Transverse colon (tissue), 4 donors: ENCODE results near the gene POLD1. TPM values are rescaled to one million over a fixed set of nuclear protein-coding genes. Genes with fewer than 3 reads are reported as not detected.
"Not testable (repeated sequence)": the region's sequence is repeated elsewhere in the genome, so short reads cannot be mapped to it uniquely, and the experiment has no call there.

Experiments
- DNase-seq: peaks from one replicate; pipeline ENCODE4 v3.0.0-alpha.2; 2019
- H3K27ac ChIP-seq, 4 donors: fragments of 200-600 bp; sonication (generic); 2 replicates each; pipeline ENCODE4 v1.5.1; 2016 to 2018; ENCODE audit warnings: inconsistent platforms in 4 of 4
- H3K27me3 ChIP-seq: fragments of 200-600 bp; sonication (generic); 2 replicates; pipeline ENCODE4 v1.5.1; 2017; ENCODE audit warnings: inconsistent platforms
- H3K36me3 ChIP-seq, 4 donors: fragments of 200-600 bp; sonication (generic); 2 replicates each; pipeline ENCODE4 v1.5.1; 2017 to 2019; ENCODE audit warnings: inconsistent platforms in 4 of 4
- H3K4me1 ChIP-seq, 4 donors: fragments of 200-600 bp; sonication (generic); 2 replicates each; pipeline ENCODE4 v1.5.1; 2017 to 2020; ENCODE audit warnings: inconsistent platforms in 4 of 4
- H3K4me3 ChIP-seq, 4 donors: fragments of 200-600 bp; sonication (generic); 1 replicate in 1 of 4; 2 replicates in 3 of 4; pipeline versions ENCODE4 v1.5.1 to v1.6.1; 2017 to 2019; ENCODE audit warnings: inconsistent platforms in 4 of 4
- H3K9me3 ChIP-seq, 2 donors: fragments of 200-600 bp; sonication (generic); 2 replicates each; pipeline ENCODE4 v1.5.1; 2017 to 2019; ENCODE audit warnings: inconsistent platforms in 2 of 2
- EP300 ChIP-seq: sonication (generic); formaldehyde crosslinking; IDR thresholded peaks from one replicate; pipeline ENCODE4 v1.6.1; 2017; ENCODE audit warnings: antibody characterized with exemption, low read depth
- POLR2A ChIP-seq: fragments of 450-650 bp; IDR thresholded peaks from one replicate; pipeline ENCODE4 v1.6.1; 2016; ENCODE audit warnings: antibody characterized with exemption, mild to moderate bottlenecking, moderate library complexity
- POLR2AphosphoS5 ChIP-seq, 3 donors: sonication (generic); formaldehyde crosslinking; IDR thresholded peaks; one replicate each; pipeline ENCODE4 v1.6.1; 2016; ENCODE audit warnings: antibody characterized with exemption in 3 of 3
- WGBS, 2 donors: methylation state at CpG; one replicate each; pipeline ENCODE4 v1.1.5; 2018; ENCODE audit warnings: low coverage in 1 of 2; 5-methylcytosine and 5-hydroxymethylcytosine counted together
- in situ Hi-C, 4 donors: fragments of 200-750 bp; cut with MboI; loops; one replicate each; pipeline versions ENCODE4 v1.15.0 to v1.15.1; 2017; ENCODE audit warnings: low sequenced_read_pairs in 3 of 4, low pct_ligation_motif_present in 1 of 4, low pct_unique_long_range_greater_than_20kb in 1 of 4
- intact Hi-C: fragments of 100-400 bp; cut with DNase I; formaldehyde crosslinking; loops from one replicate; pipeline ENCODE4 v1.15.1; 2023; ENCODE audit warnings: low total_unique reads
- total RNA-seq, 4 donors: library from RNA; depleted of rRNA; stranded (reverse); fragments of >200 nt; gene quantifications; one replicate each; pipeline ENCODE4 v1.1.0, GENCODE V29; 2016
- TF ChIP-seq, protein P1 (sequence below), 5 experiments: fragments of 200-600 bp in 3 of 5; fragments of 450-650 bp in 2 of 5; sonication (generic) in 3 of 5; IDR thresholded peaks; 1 replicate in 2 of 5; 2 replicates in 3 of 5; pipeline ENCODE4 v1.5.1; 2016 to 2017; ENCODE audit warnings: antibody characterized with exemption in 5 of 5, inconsistent platforms in 3 of 5, mild to moderate bottlenecking in 2 of 5, moderate library complexity in 1 of 5

The POLD1 gene
- total RNA-seq, 4 donors from 2014 or later = 14.6 to 59.1 (median 25.9) TPM

DNA sequence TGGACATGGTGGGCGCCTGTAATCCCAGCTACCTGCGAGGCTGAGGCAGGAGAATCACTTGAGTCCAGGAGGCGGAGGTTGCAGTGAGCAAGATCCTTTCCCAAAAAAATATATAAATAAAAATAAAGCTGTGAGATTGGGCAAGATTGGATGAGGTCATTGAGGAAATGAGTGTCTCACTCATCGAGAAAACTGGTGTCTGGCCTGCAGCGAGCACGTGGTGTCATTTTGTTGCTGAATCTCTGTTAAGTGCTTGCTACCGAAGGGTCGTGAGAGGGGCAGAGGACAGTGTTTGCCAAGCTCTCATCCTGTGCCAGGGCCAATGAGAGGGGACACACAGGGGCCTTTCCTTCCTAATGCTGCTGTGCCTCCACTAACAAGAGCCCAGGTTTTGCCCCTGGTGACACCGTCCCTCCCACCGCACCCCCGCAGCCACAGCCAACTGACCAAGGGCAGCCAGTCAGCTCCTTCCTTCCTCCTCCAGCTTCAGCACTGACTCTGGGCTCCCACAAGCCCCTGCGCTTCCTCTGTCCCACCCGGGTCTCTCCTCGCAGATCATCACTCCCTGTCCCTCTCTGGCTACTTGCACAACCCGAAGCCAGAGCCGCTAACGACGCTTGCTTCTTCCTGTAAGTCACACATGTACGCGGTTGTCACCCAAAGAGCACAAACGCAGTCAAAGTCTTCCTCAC is 3.2 kb downstream of the POLD1 start:
- intact Hi-C loops = no loop called here
- H3K4me3 ChIP-seq = no peak overlapping the region
- WGBS, 2 donors = 93 to 95% methylated on average over 12 to 21 of the region's 21 CpGs
- in situ Hi-C loops = no loop called here
- peaks cover 5 to 17% (median 13%) of the 10 kb centered on the region in 4 donors for H3K4me1 ChIP-seq
- DNase-seq = no peak
- H3K9me3 ChIP-seq = no peaks in the 10 kb centered on the region
- no peaks in the 10 kb centered on the region for H3K27me3 ChIP-seq
- TF ChIP-seq EP300 = no peak
- TF ChIP-seq POLR2AphosphoS5 (IDR thresholded peaks at IDR 0.05) = no peak
- TF ChIP-seq, protein P1, sequence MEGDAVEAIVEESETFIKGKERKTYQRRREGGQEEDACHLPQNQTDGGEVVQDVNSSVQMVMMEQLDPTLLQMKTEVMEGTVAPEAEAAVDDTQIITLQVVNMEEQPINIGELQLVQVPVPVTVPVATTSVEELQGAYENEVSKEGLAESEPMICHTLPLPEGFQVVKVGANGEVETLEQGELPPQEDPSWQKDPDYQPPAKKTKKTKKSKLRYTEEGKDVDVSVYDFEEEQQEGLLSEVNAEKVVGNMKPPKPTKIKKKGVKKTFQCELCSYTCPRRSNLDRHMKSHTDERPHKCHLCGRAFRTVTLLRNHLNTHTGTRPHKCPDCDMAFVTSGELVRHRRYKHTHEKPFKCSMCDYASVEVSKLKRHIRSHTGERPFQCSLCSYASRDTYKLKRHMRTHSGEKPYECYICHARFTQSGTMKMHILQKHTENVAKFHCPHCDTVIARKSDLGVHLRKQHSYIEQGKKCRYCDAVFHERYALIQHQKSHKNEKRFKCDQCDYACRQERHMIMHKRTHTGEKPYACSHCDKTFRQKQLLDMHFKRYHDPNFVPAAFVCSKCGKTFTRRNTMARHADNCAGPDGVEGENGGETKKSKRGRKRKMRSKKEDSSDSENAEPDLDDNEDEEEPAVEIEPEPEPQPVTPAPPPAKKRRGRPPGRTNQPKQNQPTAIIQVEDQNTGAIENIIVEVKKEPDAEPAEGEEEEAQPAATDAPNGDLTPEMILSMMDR (IDR thresholded peaks at IDR 0.05) = no peak
- no peak for TF ChIP-seq POLR2A
- H3K36me3 ChIP-seq = no peaks in the 10 kb centered on the region
- H3K27ac ChIP-seq = no peak overlapping the region

DNA sequence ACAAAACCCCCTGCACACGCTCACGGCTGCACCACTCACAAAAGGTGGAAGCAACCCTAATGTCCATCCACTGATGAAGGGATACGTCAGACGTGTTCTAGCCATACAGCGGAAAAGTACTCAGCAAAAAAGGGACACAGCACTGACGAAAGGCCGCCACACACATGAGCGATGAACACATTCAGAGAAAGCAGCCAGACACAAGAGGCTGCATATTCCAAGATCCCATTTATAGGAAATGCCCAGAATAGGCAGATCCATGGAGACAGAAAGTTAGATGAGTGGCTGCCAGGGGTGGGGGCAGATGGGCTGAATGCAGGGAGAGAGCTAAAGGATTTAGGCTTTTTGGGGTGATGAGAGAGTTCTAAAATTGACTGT is 3.7 kb downstream of the POLD1 start:
- H3K4me1 ChIP-seq = peaks cover 5 to 17% (median 13%) of the 10 kb centered on the region in 4 donors
- no peak overlapping the region for H3K27ac ChIP-seq
- no peaks in the 10 kb centered on the region for H3K9me3 ChIP-seq
- TF ChIP-seq POLR2AphosphoS5 (IDR thresholded peaks at IDR 0.05) (no peak), EP300 (no peak), POLR2A (no peak)
- TF ChIP-seq, protein P1 (IDR thresholded peaks at IDR 0.05) = no peak
- in situ Hi-C loops (no loop called here), intact Hi-C loops (no loop called here)
- no peak overlapping the region for H3K4me3 ChIP-seq
- no peaks in the 10 kb centered on the region for H3K36me3 ChIP-seq
- no peaks in the 10 kb centered on the region for H3K27me3 ChIP-seq
- WGBS, 2 donors = 93 to 97% methylated on average over 7 to 8 of the region's 8 CpGs
- no peak for DNase-seq

DNA sequence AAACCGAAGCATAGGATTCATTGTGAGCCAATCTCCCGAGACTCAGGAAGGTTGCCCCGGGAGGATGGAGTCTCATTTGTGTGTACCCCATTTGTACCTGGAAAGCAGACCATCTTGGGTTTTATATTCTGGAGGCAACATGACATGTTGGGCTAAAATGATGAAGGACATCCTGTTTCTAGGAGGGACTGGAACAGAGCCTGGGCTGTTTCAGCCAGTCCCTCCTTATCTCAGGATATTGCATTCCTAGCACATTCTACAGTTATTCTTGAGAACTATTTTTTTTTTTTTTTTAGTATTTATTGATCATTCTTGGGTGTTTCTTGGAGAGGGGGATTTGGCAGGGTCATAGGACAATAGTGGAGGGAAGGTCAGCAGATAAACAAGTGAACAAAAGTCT is 6.1 kb downstream of the POLD1 start:
- 87 to 100% methylated on average over 3 of the region's 3 CpGs for WGBS, 2 donors
- H3K27me3 ChIP-seq, DNase-seq, in situ Hi-C loops, H3K9me3 ChIP-seq, intact Hi-C loops, H3K36me3 ChIP-seq, H3K27ac ChIP-seq, H3K4me3 ChIP-seq, H3K4me1 ChIP-seq: not testable (repeated sequence)

DNA sequence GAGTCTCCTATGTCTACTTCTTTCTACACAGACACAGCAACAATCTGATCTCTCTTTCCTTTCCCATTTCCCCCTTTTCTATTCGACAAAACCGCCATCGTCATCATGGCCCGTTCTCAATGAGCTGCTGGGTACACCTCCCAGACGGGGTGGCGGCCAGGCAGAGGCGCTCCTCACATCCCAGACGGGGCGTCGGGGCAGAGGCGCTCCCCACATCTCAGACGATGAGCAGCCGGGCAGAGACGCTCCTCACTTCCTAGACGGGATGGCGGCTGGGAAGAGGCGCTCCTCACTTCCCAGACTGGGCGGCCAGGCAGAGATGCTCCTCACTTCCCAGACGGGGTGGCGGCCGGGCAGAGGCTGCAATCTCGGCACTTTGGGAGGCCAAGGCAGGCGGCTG is 6.8 kb downstream of the POLD1 start:
- H3K4me1 ChIP-seq, H3K9me3 ChIP-seq, H3K27ac ChIP-seq, H3K4me3 ChIP-seq, H3K27me3 ChIP-seq, intact Hi-C loops, in situ Hi-C loops, H3K36me3 ChIP-seq, DNase-seq: not testable (repeated sequence)
- 96 to 100% methylated on average over 2 to 23 of the region's 23 CpGs for WGBS, 2 donors

DNA sequence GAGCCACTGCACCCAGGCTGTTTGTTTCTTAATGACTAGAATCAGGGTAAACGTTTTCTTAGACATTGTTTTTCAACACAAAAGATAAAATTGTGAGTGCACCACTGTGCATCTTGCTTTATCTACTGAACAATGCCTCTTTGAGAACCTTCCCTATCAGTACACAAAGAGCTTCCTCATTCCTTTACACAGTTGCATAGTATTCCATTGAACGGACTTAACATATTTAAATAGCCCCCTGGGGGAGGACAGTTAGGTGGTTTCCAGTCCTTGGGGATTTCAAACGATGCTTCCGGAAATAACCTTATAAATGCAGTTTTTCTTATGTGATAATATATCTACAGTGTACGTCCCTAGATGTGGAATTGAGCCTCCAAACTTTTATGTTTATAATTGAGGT is 8.6 kb downstream of the POLD1 start:
- Histone ChIP-seq H3K4me1 (no peaks in the 10 kb centered on the region), H3K36me3 (no peaks in the 10 kb centered on the region), H3K27ac (no peak overlapping the region), H3K4me3 (no peak overlapping the region), H3K9me3 (no peaks in the 10 kb centered on the region), H3K27me3 (no peaks in the 10 kb centered on the region)
- no peak for TF ChIP-seq EP300
- TF ChIP-seq, protein P1 (IDR thresholded peaks at IDR 0.05) = no peak
- TF ChIP-seq POLR2AphosphoS5 (IDR thresholded peaks at IDR 0.05) = no peak
- TF ChIP-seq POLR2A = no peak
- no peak for DNase-seq
- 89 to 96% methylated on average over 4 to 5 of the region's 5 CpGs for WGBS, 2 donors
- intact Hi-C loops (no loop called here), in situ Hi-C loops (no loop called here)
